Fibroblast of villous mesenchyme (primary cell): Measurements from ENCODE around the gene MYBPH. TPM values are rescaled to one million over a fixed set of nuclear protein-coding genes. Genes with fewer than 3 reads are reported as not detected.

Experiments
- DNase-seq: peaks from one replicate; pipeline ENCODE4 v3.0.0-alpha.2; 2010; ENCODE audit warnings: low read depth
- H3K4me3 ChIP-seq: 2 replicates; pipeline ENCODE4 v1.5.1; 2011; ENCODE audit warnings: low read depth, mild to moderate bottlenecking, low read length
- total RNA-seq: library from RNA; depleted of rRNA; stranded (reverse); fragments of >200 nt; gene quantifications from 2 replicates; pipeline ENCODE4 v1.2.3, GENCODE V29; 2012
- TF ChIP-seq, protein P1 (sequence below): IDR thresholded peaks from 2 replicates; pipeline ENCODE4 v1.5.1; 2012; ENCODE audit warnings: low read depth, mild to moderate bottlenecking, low read length; ENCODE audit not compliant: insufficient read depth

Gene MYBPH
- total RNA-seq, 1 donor: 0.43 TPM

DNA sequence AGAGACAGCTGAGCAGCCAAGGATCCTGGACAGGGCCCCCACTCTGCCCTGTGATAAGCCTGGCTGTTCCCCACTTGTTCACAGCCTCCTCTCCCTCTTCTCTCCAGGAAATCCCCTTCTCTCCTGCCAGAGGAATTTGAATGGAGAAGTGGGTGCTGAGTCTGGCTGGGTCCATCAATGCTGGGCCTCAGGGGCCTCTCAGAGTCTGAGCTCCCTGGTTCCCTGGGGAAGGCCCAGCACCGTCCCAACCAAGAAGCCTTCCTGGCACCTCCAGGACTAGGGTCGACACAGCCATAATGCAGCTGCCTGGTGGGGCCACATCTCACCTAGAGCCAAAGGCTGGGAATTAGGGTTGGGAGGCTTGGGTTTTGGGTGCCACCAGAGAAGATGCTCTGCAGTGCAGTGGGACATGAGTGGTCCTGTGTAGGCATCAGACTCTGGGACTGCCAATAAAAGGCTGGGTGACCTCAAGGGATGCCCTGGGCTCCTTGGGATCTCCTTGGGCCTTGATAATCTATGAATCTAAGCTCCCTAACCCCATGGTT lies 2.5 kb downstream of the MYBPH start:
- no peak overlapping the region for H3K4me3 ChIP-seq
- DNase-seq: no peak
- TF ChIP-seq, protein P1, sequence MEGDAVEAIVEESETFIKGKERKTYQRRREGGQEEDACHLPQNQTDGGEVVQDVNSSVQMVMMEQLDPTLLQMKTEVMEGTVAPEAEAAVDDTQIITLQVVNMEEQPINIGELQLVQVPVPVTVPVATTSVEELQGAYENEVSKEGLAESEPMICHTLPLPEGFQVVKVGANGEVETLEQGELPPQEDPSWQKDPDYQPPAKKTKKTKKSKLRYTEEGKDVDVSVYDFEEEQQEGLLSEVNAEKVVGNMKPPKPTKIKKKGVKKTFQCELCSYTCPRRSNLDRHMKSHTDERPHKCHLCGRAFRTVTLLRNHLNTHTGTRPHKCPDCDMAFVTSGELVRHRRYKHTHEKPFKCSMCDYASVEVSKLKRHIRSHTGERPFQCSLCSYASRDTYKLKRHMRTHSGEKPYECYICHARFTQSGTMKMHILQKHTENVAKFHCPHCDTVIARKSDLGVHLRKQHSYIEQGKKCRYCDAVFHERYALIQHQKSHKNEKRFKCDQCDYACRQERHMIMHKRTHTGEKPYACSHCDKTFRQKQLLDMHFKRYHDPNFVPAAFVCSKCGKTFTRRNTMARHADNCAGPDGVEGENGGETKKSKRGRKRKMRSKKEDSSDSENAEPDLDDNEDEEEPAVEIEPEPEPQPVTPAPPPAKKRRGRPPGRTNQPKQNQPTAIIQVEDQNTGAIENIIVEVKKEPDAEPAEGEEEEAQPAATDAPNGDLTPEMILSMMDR: no peak

DNA sequence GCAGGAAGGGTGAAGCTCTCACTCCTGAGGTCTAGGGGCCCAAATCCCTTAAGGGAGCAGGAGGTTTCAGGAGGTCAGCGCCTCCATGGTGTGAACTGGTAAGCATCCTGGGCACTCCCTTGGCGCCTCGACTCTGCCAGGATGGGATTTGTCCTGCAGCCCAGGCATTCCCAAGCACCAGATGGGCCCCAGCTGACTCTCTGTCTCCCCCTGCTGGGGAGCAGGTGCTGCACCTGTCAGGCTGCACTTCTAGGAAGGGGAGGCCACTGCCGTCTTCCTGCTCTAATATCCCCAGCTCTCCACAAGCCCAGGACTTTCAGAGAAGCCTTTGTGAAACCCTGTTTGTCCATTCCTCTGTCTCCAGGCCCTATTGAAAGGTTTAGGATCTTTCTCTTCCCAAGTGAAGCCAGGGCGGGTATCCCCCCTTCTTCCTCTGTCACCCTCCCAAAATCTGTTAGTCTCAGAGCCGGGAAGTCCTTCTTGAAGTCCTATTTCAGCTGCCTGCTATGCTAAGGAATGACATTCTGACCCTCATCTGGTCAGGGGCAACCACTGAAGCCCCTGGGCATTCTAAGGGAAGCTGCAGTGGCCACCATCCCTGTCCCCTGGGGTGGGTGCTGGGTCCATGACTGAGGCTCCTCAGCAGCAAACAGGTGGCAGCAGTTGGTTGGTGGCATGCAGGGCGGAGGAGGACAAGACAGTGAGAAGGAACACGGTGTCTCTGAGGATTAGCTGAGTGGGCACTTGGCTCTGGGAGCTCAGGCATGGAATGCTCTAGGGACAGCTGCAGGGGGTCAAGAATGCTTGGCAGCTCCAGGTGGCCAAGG lies 3.2 kb downstream of the MYBPH start:
- TF ChIP-seq, protein P1: peak; percentile 82
- H3K4me3 ChIP-seq: no peak overlapping the region
- peak; percentile 60 for DNase-seq

DNA sequence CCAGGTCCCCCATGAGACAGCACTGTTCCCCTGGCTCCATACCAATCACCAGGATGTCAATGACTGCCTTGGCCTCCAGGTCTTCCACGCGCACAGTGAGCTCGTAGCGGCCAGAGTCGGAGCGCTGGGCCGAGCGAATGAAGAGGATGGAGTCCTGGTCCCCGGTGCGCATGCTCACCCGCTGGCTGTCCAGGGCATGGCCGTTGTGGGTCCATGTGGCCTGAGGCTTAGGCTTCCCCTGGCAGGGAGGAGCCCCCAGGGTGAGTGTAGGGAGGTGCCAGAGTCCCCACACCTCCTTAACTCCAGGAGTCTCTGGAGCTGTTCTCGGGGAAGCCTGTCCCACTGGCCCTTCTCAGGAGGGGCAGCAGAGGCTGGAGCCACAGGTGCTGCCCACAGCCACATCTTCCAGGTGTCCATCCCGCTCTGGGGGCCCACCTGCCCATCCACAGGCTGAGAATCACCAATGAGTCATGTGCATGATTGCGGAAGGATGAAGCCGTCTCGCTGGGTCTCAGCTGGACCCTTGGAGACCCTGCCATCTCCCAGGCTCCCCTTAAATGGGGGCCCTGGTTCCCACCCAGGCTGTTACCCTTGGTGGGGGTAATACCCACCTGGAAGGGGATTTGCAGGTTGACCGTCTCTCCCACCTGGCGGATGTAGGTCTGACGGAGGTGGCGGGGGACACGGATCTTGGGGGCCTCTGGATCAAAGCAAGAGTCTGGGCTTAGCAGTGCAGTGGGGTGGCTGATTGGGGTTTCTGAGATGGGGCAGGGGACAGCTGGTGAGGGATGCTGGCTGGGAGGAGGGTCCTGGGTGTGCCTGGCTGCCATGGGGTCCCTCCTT lies 4.1 kb downstream of the MYBPH start:
- TF ChIP-seq, protein P1: no peak
- no peak overlapping the region for H3K4me3 ChIP-seq
- DNase-seq: no peak

DNA sequence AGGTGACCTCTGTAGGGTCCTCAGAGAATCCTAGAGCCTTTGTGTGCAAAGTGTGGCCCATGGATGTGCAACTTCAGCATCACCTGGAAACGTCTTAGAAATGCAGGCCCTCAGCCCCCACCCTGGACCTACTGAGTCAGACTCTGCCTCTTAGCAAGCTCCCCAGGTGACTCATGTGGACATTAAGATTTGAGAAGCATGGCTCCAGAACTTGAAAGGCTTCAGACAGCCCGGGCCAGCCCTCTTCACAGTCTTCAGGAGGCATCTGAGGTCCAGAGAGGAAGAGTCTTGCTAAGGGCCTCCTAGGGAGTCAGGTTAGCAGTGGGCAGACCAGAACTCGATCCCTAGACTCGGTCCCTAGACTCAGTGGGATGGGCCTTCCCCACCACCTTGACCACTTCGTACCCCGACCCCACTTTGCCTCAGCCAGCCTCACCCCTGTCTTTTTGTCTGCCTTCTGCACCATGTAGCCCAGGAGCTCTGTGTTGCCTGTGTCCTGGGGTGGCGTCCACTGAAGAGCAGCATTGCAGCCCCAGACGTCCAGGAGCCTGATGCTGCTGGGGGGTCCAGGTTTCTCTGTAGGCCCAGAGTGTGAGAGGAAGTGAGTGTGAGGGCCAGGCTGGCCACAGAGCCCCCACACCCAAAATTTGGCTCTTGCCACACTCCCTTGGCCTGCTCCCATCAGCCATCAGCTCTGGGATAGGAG lies 4.8 kb downstream of the MYBPH start:
- H3K4me3 ChIP-seq: no peak overlapping the region
- DNase-seq: no peak
- TF ChIP-seq, protein P1: no peak

DNA sequence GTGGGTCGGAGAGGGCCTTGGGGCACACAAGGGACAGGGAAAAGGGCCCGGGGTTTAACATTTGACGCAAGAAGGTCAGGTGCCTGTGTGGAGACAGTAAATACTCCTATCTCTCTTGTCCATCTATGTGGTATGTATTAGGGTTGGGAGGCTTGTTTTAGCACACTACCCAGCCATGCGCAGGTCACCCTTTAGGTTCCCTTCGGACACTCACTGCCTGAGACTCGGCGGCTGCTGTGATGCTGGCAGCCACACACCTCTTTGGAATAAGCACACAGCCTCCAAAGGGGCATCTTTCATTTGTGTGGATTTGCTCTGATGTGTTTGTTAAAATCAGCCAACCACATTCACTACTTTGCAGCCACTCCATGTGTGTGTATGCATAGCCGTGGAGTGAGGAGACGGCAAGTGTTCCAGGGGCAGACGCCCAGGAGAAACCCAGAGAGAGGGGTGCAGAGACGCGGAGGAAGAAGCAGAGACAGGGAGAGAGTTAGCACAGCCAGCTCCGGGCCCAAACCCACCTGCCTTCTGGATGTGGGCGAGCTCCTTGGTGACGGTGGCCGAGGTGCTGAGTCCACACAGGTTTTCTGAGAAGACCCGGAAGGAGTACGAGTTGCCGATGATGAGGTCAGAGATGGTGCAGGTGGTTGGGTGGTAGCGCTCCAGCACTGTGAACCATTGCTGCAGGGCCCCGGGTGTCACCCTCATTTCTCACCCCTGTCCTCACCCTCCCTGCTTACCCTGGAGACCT lies 5.7 kb downstream of the MYBPH start:
- H3K4me3 ChIP-seq: no peak overlapping the region
- DNase-seq: no peak
- TF ChIP-seq, protein P1: no peak

DNA sequence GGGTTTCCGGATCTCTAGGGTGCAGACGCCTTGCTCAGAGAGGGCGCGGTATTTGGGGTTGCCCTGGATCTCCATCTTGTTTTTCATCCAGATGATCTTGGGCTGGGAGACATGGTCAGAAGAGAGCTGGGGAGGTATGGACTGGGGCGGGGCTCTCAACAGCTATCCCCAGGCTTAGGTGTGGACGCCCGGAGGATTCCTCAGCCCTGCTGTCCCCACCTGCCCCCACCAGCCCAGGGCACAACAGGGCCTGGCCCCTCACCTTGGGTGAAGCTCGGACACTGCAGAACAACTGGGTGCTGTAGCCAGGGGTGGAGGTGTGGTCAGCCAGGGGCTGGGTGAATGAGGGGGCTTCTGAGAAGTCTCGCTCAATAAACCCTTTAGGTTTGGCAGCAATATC lies 6.6 kb downstream of the MYBPH start:
- no peak for DNase-seq
- H3K4me3 ChIP-seq: no peak overlapping the region
- TF ChIP-seq, protein P1: no peak
